Measurements from ENCODE around the gene HOXB7. TPM values are rescaled to one million over a fixed set of nuclear protein-coding genes. Genes with fewer than 3 reads are reported as not detected.

Gene HOXB7
- polyA plus RNA-seq, 3 donors: not detected

- H3K4me1 Mint-ChIP-seq: peaks cover 27% of the 10 kb centered on the region
- 96% methylated on average over 18 of the region's 41 CpGs for WGBS (ENCODE audit: insufficient coverage)
- intact Hi-C loops (cut with micrococcal nuclease): no loop called here
- Histone ChIP-seq H3K79me2 (ENCODE audit: insufficient read depth, low read length) (no peaks in the 10 kb centered on the region), H3K9ac (ENCODE audit: insufficient read depth, low read length, poor library complexity, severe bottlenecking) (no peak overlapping the region), H3K27ac (ENCODE audit: low read depth in 1 of 2, low read length in 2 of 2) (no peak overlapping the region), H3K9me3 (replicated peaks in 1 of 2; ENCODE audit: control insufficient read depth in 1 of 2, insufficient read depth in 1 of 2, low read length in 2 of 2) (peaks cover 0 to 45% of the 10 kb centered on the region in 2 donors), H3K27me3 (ENCODE audit: control insufficient read depth in 2 of 2, insufficient read depth in 2 of 2, low read length in 2 of 2) (peaks cover 58 to 99% of the 10 kb centered on the region in 2 donors), H2AFZ (ENCODE audit: insufficient read depth, low read depth, low read length, poor library complexity, severe bottlenecking) (no peak overlapping the region), H3K4me3 (replicated peaks in 1 of 3; ENCODE audit: low read depth in 2 of 3, low read length in 3 of 3) (no peak overlapping the region), H3K4me1 (ENCODE audit: control insufficient read depth in 1 of 2, insufficient read depth in 2 of 2, low read length in 2 of 2) (peaks cover 15% of the 10 kb centered on the region in 2 donors), H3K36me3 (replicated peaks in 1 of 2; ENCODE audit: control insufficient read depth in 1 of 2, insufficient read depth in 2 of 2, low read length in 2 of 2) (no peaks in the 10 kb centered on the region), H4K20me1 (ENCODE audit: insufficient read depth, low read length) (no peaks in the 10 kb centered on the region), H3K4me2 (replicated peaks; ENCODE audit: extremely low read depth, low read length, poor library complexity, severe bottlenecking) (no peak overlapping the region)
- peaks cover 90 to 98% (median 96%) of the 10 kb centered on the region in 3 donors for H3K27me3 Mint-ChIP-seq (ENCODE audit: low read depth in 3 of 3)
- TF ChIP-seq CTCF (IDR thresholded peaks at IDR 0.05): no peak
- H3K36me3 Mint-ChIP-seq: peaks cover 3 to 9% of the 10 kb centered on the region in 2 donors
- H3K9me3 Mint-ChIP-seq: peaks cover 0 to 33% (median 14%) of the 10 kb centered on the region in 7 donors
- H3K4me3 Mint-ChIP-seq: peak overlapping the region in 1 of 2 donors; percentile 77
- no peak overlapping the region for H3K27ac Mint-ChIP-seq
- DNase-seq: no peak
These were observed 4.6 kb downstream of the HOXB7 start for GRCh38 chr17:48605991-48606891.

- no peak for DNase-seq
- Histone ChIP-seq H3K9ac (ENCODE audit: insufficient read depth, low read length, poor library complexity, severe bottlenecking) (no peak overlapping the region), H3K27me3 (ENCODE audit: control insufficient read depth in 2 of 2, insufficient read depth in 2 of 2, low read length in 2 of 2) (peaks cover 63 to 99% of the 10 kb centered on the region in 2 donors), H2AFZ (ENCODE audit: insufficient read depth, low read depth, low read length, poor library complexity, severe bottlenecking) (no peak overlapping the region), H3K79me2 (ENCODE audit: insufficient read depth, low read length) (no peaks in the 10 kb centered on the region), H3K36me3 (replicated peaks in 1 of 2; ENCODE audit: control insufficient read depth in 1 of 2, insufficient read depth in 2 of 2, low read length in 2 of 2) (no peaks in the 10 kb centered on the region), H3K4me2 (replicated peaks; ENCODE audit: extremely low read depth, low read length, poor library complexity, severe bottlenecking) (no peak overlapping the region), H3K4me1 (ENCODE audit: control insufficient read depth in 1 of 2, insufficient read depth in 2 of 2, low read length in 2 of 2) (peaks cover 7 to 8% of the 10 kb centered on the region in 2 donors), H4K20me1 (ENCODE audit: insufficient read depth, low read length) (no peaks in the 10 kb centered on the region), H3K27ac (ENCODE audit: low read depth in 1 of 2, low read length in 2 of 2) (no peak overlapping the region), H3K4me3 (replicated peaks in 1 of 3; ENCODE audit: low read depth in 2 of 3, low read length in 3 of 3) (no peak overlapping the region), H3K9me3 (replicated peaks in 1 of 2; ENCODE audit: control insufficient read depth in 1 of 2, insufficient read depth in 1 of 2, low read length in 2 of 2) (peaks cover 0 to 39% of the 10 kb centered on the region in 2 donors)
- H3K4me3 Mint-ChIP-seq: peak overlapping the region in 1 of 2 donors; percentile 79
- no peak for TF ChIP-seq CTCF (IDR thresholded peaks at IDR 0.05)
- peaks cover 0 to 6% of the 10 kb centered on the region in 2 donors for H3K36me3 Mint-ChIP-seq
- intact Hi-C loops (cut with micrococcal nuclease): no loop called here
- 100% methylated on average over 1 of the region's 10 CpGs for whole genome bisulfite sequencing (ENCODE audit: insufficient coverage)
- H3K27me3 Mint-ChIP-seq (ENCODE audit: low read depth in 3 of 3): peaks cover 90 to 98% (median 96%) of the 10 kb centered on the region in 3 donors
- no peak overlapping the region for H3K27ac Mint-ChIP-seq
- H3K4me1 Mint-ChIP-seq: peaks cover 20% of the 10 kb centered on the region
- peaks cover 0 to 25% (median 9%) of the 10 kb centered on the region in 7 donors for H3K9me3 Mint-ChIP-seq
These were observed 5.4 kb downstream of the HOXB7 start for GRCh38 chr17:48605409-48605919.

Measured in CD14-positive monocyte (primary cell).